IMR-90 (cell line): ENCODE results near the gene ADGRG6.
A peak's percentile ranks its signal among the peaks of the same experiment; 100 is the strongest.

Experiments
- BHLHE40 ChIP-seq: fragments of 150-350 bp; IDR thresholded peaks from 2 replicates; pipeline ENCODE4 v1.6.1; 2016; ENCODE audit warnings: mild to moderate bottlenecking, low read depth, low read length
- CEBPB ChIP-seq: IDR thresholded peaks from 2 replicates; pipeline ENCODE4 v1.6.1; 2012; ENCODE audit warnings: low read depth, low read length, improper control_type of control experiment
- MAFK ChIP-seq: IDR thresholded peaks from 2 replicates; pipeline ENCODE4 v1.6.1; 2012; ENCODE audit warnings: low read depth, low read length, improper control_type of control experiment
- MAZ ChIP-seq: IDR thresholded peaks from 2 replicates; pipeline ENCODE4 v1.6.1; 2012; ENCODE audit warnings: low read depth, mild to moderate bottlenecking, low read length, improper control_type of control experiment, moderate library complexity, borderline replicate concordance
- POLR2A ChIP-seq: IDR thresholded peaks from 2 replicates; pipeline ENCODE4 v1.6.1; 2012; ENCODE audit warnings: mild to moderate bottlenecking, low read depth, low read length
- RAD21 ChIP-seq: IDR thresholded peaks from 2 replicates; pipeline ENCODE4 v1.6.1; 2012; ENCODE audit warnings: low read length, improper control_type of control experiment
- RCOR1 ChIP-seq: IDR thresholded peaks from 2 replicates; pipeline ENCODE4 v1.6.1; 2012; ENCODE audit warnings: mild to moderate bottlenecking, low read length, improper control_type of control experiment; ENCODE audit not compliant: insufficient replicate concordance
- RFX5 ChIP-seq: IDR thresholded peaks from 2 replicates; pipeline ENCODE4 v1.8.0; 2012; ENCODE audit warnings: low read depth, mild to moderate bottlenecking, low read length, moderate library complexity
- SMC3 ChIP-seq: fragments of 150-350 bp; IDR thresholded peaks from 2 replicates; pipeline ENCODE4 v1.6.1; 2016; ENCODE audit warnings: low read depth, mild to moderate bottlenecking, antibody characterized with exemption, low read length, moderate library complexity
- TF ChIP-seq, protein P1 (sequence below): conservative IDR thresholded peaks from 2 replicates; pipeline ENCODE4 v1.5.1; 2012; ENCODE audit warnings: mild to moderate bottlenecking, low read depth, low read length, improper control_type of control experiment
- TF ChIP-seq, protein P2 (sequence below): fragments of 150-350 bp; IDR thresholded peaks from 2 replicates; pipeline ENCODE4 v1.6.1; 2017; ENCODE audit warnings: mild to moderate bottlenecking, antibody characterized with exemption, low read length, low read depth
- TF ChIP-seq, protein P3 (sequence below): fragments of 150-350 bp; IDR thresholded peaks from 2 replicates; pipeline ENCODE4 v1.6.1; 2016; ENCODE audit warnings: low read depth, mild to moderate bottlenecking, low read length, moderate library complexity, borderline replicate concordance

DNA sequence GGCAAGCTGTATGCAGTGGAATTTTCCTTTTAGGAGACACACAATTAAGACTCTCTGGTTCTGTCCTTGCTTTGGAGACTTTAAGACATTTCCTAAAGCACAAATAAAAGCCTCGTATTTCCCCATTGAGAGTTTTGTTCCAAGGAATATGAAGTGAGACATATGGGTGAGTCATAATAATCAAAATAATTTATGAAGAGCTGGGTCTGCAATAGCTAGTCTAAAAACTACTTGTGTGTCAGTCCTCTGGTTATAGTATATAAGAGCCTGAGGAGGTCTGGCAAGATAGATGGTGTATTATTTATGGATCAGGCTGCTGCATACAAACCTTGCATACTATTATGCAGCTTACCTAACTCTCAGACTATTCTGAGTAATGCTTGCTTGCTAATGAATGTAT, 142.6 kb downstream of the ADGRG6 start:
- TF ChIP-seq SMC3 (no peak), RCOR1 (no peak), RFX5 (no peak), MAZ (no peak), POLR2A (no peak), BHLHE40 (no peak), MAFK (no peak), RAD21 (no peak), CEBPB (peak; percentile 10; the same call in 1 of the 2 replicates)
- TF ChIP-seq, protein P1, sequence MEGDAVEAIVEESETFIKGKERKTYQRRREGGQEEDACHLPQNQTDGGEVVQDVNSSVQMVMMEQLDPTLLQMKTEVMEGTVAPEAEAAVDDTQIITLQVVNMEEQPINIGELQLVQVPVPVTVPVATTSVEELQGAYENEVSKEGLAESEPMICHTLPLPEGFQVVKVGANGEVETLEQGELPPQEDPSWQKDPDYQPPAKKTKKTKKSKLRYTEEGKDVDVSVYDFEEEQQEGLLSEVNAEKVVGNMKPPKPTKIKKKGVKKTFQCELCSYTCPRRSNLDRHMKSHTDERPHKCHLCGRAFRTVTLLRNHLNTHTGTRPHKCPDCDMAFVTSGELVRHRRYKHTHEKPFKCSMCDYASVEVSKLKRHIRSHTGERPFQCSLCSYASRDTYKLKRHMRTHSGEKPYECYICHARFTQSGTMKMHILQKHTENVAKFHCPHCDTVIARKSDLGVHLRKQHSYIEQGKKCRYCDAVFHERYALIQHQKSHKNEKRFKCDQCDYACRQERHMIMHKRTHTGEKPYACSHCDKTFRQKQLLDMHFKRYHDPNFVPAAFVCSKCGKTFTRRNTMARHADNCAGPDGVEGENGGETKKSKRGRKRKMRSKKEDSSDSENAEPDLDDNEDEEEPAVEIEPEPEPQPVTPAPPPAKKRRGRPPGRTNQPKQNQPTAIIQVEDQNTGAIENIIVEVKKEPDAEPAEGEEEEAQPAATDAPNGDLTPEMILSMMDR, result no peak
- TF ChIP-seq, protein P2, sequence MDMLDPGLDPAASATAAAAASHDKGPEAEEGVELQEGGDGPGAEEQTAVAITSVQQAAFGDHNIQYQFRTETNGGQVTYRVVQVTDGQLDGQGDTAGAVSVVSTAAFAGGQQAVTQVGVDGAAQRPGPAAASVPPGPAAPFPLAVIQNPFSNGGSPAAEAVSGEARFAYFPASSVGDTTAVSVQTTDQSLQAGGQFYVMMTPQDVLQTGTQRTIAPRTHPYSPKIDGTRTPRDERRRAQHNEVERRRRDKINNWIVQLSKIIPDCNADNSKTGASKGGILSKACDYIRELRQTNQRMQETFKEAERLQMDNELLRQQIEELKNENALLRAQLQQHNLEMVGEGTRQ, result no peak
- TF ChIP-seq, protein P3, sequence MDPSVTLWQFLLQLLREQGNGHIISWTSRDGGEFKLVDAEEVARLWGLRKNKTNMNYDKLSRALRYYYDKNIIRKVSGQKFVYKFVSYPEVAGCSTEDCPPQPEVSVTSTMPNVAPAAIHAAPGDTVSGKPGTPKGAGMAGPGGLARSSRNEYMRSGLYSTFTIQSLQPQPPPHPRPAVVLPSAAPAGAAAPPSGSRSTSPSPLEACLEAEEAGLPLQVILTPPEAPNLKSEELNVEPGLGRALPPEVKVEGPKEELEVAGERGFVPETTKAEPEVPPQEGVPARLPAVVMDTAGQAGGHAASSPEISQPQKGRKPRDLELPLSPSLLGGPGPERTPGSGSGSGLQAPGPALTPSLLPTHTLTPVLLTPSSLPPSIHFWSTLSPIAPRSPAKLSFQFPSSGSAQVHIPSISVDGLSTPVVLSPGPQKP, result no peak
